ENCODE results near the gene ALKBH3.

The ALKBH3 gene

GRCh38 chr11:43968719-43969118 is 88.1 kb downstream of the ALKBH3 start:
- no peak for DNase-seq

DNA sequence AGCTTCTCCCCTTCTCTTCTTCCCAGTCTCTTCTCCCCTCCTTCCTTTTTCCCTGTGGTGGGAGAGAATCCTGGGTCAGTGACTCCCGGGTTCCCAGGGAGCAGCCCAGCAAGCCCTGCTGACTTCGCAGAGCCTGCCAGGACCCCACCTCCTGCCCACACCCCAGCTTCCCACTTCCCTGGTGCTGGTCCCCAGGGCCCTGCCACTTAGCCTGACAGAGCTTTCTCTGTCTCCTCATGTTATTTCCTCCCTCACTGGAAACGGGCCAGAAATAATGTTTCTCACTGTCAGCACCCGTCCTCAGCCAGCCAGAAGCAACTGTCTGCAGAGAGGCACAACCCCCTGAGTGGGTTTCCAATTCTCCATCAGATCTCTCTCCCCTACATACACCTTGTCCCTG is 88.9 kb downstream of the ALKBH3 start:
- DNase-seq = no peak
